OCI-LY1 (cell line): ENCODE measurements around the gene ENDOU.

Experiments used
- EZH2 ChIP-seq: fragments of 200-600 bp; sonication (generic), shearing (Covaris generic); IDR thresholded peaks from 2 replicates; pipeline ENCODE4 v1.8.0; 2017; ENCODE audit warnings: borderline replicate concordance, mixed run types, mild to moderate bottlenecking, antibody characterized with exemption, low read length, moderate library complexity, mixed read lengths
- TF ChIP-seq, protein P1 (sequence below): fragments of 200-600 bp; sonication (generic), shearing (Covaris generic); IDR thresholded peaks from 2 replicates; pipeline ENCODE4 v1.5.1; 2017; ENCODE audit warnings: mild to moderate bottlenecking, antibody characterized with exemption, low read length, moderate library complexity, mixed read lengths

DNA sequence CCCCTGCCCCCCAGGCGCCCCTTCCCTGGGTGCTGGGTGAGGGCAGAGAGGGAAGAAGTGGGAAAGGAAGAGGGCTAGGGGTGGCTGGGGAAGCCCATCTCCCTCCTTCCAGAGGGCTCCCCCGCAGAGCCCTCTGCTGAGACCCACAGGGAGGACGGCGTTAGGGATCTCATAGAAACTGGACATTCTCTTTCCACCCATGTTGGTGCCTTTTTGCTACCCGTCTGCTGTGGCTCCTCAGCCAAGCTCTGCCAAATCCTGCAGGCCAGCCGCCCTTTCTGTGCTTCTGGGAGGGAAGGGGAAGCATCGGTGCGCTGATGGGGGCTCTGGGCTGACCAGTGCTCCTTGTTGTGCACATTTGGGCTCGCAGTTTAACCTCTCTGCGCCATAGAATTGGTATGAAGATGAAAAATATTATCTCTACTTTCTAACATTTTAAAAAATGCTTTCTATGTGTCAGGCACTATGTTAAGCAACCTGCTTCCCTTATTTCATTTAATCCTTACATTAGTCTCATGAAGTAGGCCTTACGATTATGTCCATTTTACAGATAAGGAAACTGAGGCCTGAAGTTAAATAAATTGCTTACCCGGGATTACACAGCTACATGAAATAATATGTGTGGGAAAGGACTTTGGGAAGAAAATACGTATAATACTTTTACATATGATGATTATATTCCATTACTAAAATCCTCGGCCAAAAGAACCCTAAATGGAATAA is 48.7 kb upstream of the ENDOU start:
- TF ChIP-seq, protein P1, sequence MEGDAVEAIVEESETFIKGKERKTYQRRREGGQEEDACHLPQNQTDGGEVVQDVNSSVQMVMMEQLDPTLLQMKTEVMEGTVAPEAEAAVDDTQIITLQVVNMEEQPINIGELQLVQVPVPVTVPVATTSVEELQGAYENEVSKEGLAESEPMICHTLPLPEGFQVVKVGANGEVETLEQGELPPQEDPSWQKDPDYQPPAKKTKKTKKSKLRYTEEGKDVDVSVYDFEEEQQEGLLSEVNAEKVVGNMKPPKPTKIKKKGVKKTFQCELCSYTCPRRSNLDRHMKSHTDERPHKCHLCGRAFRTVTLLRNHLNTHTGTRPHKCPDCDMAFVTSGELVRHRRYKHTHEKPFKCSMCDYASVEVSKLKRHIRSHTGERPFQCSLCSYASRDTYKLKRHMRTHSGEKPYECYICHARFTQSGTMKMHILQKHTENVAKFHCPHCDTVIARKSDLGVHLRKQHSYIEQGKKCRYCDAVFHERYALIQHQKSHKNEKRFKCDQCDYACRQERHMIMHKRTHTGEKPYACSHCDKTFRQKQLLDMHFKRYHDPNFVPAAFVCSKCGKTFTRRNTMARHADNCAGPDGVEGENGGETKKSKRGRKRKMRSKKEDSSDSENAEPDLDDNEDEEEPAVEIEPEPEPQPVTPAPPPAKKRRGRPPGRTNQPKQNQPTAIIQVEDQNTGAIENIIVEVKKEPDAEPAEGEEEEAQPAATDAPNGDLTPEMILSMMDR = no peak
- TF ChIP-seq EZH2 = no peak
